ENCODE measurements around the gene CYGB.

Gene CYGB

DNA sequence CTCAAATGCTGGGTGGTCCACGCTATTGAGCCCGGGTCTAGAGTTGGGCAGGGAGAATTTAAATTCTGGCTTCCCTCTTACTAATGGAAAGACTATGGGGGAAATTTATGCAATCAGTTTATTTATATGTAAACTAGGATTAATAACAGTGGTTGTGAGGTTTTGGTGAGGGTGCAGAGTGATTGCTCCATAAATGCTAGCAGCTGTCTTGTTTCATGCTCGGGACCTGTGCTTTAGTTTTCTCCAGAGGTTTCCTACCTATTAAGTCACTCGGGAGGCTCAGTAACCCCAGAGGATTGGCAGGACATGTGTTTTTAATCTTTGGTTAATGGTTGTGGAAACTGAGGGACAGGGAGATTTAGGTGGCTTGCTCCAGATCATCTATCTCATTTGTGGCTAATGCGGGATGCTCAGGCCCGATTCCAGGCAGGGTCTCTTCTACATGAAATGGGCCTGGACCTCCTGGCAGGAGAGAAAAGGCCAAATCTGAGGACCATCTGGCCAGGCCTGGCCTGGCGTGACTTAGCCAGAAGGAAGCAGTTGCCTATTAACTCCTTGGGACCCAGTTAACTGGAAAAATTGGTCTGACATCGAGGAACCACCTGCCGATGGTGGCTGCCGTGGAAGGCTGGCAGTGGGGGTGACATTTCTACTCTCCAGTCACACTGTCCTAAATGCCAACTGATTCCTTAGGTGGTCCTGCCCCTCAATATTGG is 4.4 kb upstream of the CYGB start:
- no peak for DNase-seq (ENCODE audit: low read depth)
- no peak overlapping the region for H3K4me3 ChIP-seq (ENCODE audit: low read depth, low read length)

GRCh38 chr17:76540381-76541300 is 3.1 kb upstream of the CYGB start:
- peak; percentile 49 for DNase-seq (ENCODE audit: low read depth)
- TF ChIP-seq, protein P1, sequence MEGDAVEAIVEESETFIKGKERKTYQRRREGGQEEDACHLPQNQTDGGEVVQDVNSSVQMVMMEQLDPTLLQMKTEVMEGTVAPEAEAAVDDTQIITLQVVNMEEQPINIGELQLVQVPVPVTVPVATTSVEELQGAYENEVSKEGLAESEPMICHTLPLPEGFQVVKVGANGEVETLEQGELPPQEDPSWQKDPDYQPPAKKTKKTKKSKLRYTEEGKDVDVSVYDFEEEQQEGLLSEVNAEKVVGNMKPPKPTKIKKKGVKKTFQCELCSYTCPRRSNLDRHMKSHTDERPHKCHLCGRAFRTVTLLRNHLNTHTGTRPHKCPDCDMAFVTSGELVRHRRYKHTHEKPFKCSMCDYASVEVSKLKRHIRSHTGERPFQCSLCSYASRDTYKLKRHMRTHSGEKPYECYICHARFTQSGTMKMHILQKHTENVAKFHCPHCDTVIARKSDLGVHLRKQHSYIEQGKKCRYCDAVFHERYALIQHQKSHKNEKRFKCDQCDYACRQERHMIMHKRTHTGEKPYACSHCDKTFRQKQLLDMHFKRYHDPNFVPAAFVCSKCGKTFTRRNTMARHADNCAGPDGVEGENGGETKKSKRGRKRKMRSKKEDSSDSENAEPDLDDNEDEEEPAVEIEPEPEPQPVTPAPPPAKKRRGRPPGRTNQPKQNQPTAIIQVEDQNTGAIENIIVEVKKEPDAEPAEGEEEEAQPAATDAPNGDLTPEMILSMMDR (IDR thresholded peaks at IDR 0.05; ENCODE audit: control insufficient read depth, extremely low read depth, insufficient read depth) = no peak
- no peak overlapping the region for H3K4me3 ChIP-seq (ENCODE audit: low read depth, low read length)

More for the DNA sequence above, 4.4 kb upstream of the CYGB start:
- TF ChIP-seq, protein P1 (IDR thresholded peaks at IDR 0.05; ENCODE audit: control insufficient read depth, extremely low read depth, insufficient read depth) = no peak

GRCh38 chr17:76539631-76540271 is 2.2 kb upstream of the CYGB start, which contains the start of gene PRCD:
PRCD (plus strand) TSS chr17:76540044; CDS start chr17:76540142, 98 bp downstream.
- TF ChIP-seq, protein P1 (IDR thresholded peaks at IDR 0.05; ENCODE audit: control insufficient read depth, extremely low read depth, insufficient read depth) = no peak
- H3K4me3 ChIP-seq (ENCODE audit: low read depth, low read length) = no peak within 1 kb of the TSS
- DNase-seq (ENCODE audit: low read depth) = no peak

DNA sequence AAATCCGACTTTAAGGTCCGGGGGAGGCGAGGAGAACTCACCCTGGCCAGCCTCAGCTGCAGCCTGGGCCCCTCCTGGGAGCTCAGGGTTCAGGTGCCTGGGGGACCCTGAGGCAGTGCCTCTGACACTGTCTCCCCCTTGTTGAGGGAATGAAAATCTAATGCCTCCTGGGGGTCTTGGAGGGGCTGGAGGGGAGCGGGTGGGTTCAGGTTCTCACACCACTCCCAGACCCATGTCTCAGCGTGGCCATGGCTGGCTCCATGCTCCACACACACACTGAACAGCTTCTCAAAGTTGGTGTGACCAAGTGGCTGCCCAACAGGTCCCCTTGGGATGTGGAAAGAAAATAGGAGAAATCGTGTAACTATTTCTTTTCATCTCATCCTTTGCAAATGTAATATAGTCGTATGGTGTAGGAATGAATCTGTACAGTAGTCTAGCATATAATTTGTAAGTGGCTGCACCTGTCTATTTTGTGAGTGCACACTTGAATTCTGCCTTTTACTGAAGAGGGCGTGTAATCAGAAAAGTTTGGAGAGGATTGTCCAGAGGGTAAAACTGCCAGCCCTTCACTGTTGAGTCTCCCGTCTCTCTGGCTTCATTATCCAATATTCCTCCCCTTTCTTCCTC is 1.5 kb upstream of the CYGB start:
- TF ChIP-seq, protein P1 (IDR thresholded peaks at IDR 0.05; ENCODE audit: control insufficient read depth, extremely low read depth, insufficient read depth) = no peak
- H3K4me3 ChIP-seq (ENCODE audit: low read depth, low read length) = no peak overlapping the region
- DNase-seq (ENCODE audit: low read depth) = no peak

DNA sequence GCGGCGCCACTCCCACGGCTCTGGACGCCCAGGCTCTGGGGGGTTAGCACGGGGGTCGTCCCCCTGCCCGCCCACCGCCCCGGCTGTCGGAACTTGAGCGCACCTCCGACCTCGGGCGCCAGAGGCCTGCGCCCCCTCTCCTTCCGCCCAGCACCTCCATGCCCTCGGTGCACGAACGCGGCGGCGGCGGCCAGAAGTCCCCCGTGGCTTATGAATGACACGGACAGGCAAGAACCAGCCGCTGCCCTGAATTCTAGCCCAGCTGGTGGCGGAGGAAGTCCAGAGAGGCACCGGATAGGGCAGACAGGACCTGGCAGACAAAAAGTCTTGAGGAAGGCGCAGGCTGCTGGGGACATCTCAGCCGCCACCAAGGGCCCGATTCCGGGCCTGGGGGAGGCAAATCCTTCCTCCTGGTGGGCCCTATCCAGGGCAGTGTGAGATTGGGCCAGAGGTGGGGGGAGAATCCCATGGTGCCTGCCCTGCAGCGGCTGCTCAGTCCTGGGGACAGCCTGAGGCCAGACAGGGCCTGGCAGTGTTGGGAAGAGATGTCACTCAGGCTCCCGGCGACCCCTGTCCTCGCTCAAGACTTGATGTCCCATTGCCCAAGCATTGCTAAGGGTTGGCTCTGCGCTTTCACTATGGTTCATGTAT is 897 bp upstream of the CYGB start:
- H3K4me3 ChIP-seq (ENCODE audit: low read depth, low read length) = no peak overlapping the region
- TF ChIP-seq, protein P1 (IDR thresholded peaks at IDR 0.05; ENCODE audit: control insufficient read depth, extremely low read depth, insufficient read depth) = no peak
- DNase-seq (ENCODE audit: low read depth) = no peak

GRCh38 chr17:76537288-76537577 is 276 bp downstream of the CYGB start:
- DNase-seq (ENCODE audit: low read depth) = no peak
- TF ChIP-seq, protein P1 (IDR thresholded peaks at IDR 0.05; ENCODE audit: control insufficient read depth, extremely low read depth, insufficient read depth) = no peak
- no peak overlapping the region for H3K4me3 ChIP-seq (ENCODE audit: low read depth, low read length)
